NCI-H2227 treated with DMSO at 0.1 percent for 48 hours (cell line): ENCODE results near the gene OR10H4.
"Not testable (repeated sequence)": the region's sequence is repeated elsewhere in the genome, so short reads cannot be mapped to it uniquely, and the experiment has no call there.

ENCODE experiments used
- DNase-seq: peaks from one replicate; lab custom pipeline; 2025; lab: John Stamatoyannopoulos, UW

OR10H4 gene

DNA sequence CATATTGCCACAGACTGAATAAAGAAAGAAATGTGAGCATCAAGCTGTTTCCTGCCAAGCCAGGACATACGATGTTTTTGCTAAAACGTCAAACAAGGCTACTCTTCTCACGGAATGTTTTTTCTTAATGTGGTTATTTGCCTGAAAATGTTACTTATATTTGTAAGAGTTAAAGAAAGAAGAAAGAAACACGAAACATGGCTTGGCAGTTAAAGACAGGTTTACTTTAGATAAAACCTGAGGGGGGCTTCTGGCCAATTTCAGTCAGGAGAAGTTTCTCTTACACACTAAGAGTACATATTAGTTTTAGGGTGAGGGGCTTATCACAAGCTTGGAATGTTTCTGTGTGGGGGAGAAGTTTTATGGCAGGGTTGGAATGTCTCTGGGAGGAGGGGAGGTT lies 4.4 kb upstream of the OR10H4 start:
- no peak for DNase-seq

DNA sequence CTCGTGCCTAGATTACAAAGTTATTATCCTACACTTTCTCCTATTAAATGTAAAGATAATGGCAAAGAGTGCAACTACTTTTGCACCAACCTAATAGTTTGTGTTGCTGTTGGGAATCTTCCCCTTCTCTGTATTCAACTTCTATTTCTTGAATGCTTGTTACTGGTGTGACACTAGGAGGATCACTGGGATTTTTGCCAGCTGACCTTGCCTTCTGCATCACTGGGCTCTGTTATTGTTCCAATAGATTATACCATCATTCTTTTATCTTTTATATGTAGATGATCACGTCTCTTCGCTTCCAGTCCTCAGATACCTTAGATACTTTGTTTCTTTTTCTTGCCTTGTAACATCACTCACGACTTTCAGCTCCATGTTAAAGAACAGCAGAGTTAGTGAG lies 3.5 kb upstream of the OR10H4 start:
- DNase-seq, result no peak

DNA sequence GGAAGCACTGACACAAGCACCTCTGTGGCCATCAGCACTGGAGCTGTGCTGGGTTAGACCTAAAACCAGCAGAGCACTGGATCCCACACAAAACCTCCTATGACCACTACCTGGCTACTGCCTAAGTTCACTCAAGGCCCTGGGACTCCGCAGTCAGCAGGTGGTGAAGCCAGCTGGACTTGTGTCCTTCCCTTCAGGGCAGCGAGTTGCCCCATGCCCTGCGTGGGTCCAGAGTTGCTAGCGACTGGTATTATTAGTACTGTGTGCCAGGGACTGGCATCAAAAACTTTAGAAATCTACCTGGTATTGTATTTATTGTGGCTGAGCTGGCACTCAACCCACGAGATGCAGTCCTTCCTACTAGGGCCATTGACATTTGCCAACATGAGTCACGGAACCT lies 6.0 kb downstream of the OR10H4 start:
- no peak for DNase-seq

DNA sequence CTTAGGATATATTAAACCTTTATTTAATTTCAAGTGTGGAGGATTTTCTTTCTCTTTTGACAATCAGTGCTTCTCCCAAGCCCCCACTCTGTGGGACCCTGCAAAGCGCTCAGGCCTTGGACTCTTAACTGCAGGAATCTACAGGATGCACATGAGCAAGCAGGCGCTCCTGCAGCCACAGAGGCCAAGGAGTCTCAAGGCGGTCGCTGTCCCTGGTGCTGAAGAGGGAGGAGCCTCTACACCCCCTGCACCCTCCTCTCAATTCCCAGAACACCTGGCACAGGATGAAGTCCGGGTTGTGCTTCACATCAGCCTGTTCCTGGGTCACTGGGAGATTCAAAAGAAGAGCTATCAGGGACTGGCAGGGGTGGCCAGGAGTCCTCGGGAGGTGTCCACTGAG lies 13.5 kb downstream of the OR10H4 start:
- DNase-seq, result no peak

DNA sequence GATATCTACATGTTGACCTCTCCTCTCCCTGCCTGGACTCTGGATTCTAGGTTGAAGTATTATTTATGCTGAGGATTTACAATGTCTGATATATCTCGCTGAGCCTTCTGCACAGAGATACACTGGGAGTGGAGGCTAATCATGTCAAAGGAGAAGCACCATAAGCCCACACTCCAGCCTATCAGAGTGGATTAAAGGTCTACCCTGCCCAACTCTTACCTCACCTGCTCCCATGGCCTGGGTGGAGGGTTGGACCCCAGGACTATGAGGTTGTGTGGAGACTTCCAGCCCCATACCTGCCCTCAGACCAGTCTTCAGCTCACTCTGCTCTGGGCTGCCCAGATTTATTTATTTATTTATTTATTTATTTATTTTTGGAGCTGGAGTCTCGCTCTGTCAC lies 15.4 kb downstream of the OR10H4 start:
- DNase-seq, result no peak

DNA sequence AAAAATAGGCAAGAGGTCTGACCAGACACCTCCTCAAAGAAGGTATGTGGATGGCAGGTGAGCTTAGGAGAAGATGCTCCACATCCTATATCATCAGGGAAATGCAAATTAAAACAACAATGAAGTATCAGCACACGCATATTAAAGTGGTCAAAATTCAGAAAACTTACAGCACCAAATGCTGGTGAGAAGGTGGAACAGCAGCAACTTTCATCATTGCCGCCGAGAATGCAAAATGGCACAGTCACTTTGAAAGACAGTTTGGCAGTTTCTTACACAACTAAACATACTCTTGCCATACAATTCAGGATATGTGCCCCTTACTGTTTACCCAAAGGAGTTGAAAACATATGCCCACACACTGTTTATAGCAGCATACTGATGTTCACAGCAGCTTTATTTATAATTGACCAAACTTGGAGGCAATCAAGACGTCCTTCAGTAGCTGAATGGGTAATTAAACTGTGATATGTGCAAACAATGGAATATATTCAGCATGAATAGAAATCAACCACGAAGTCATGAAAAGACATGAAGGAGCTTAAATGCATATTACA lies 22.5 kb downstream of the OR10H4 start:
- DNase-seq, result no peak

DNA sequence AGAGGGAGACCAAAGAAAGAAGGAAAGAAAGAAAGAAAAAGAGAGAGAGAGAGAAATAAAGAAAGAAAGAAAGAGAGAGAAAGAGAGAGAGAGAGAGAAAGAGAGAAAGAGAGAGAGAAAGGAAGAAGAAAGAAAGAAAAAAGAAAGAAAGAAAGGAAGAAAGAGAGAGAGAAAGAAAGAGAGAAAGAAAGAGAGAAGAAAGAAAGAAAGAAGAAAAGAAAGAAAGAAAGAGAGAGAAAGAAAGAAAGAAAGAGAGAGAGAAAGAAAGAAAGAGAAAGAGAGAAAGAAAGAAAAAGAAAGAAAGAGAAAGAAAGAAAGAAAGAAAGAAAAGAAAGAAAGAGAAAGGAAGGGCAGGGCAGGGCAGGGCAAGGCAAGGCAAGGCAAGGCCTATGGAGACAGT lies 23.2 kb downstream of the OR10H4 start:
- DNase-seq, result not testable (repeated sequence)

- no peak for DNase-seq
Observed at GRCh38 chr19:15974856-15975255, 26.0 kb downstream of the OR10H4 start.

DNA sequence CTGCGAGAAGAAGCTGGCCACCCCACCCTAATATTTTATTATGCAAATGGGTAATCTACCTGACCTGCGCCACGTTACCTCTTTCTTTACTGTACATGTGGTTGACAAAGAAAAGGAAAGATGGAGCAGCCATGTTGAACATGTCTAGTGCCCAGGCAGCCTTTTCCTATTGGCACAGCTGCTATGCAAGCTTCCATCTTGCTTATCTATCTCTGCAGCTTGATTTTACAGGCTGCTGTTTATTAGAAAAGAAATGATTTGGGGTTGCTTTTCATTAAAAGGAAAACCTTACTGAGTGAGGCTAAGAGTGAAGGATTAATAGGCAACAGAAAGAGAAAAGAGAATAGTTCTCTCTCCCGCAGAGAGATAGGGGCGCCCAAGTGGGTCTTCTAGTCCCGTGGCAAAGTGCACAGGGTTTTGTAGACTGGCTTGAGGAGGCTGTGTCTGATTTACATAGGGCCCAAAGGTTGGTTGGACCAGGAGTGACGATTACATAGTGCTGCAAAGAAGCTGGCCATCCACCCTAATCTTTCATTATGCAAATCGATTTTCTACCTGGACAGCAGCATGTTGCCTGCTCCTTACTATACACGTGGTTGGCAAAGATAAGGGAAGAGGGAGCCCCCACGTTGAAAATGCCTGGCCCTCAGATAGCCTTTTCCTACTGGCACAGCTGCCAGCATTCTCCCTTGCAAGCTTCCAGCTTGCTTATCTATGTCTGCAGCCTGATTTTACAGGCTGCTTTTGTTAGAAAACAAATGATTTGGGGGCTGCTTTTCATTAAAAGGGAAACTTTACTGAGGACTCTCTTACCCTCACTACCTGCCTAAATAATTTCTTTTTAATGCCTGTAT lies 28.3 kb downstream of the OR10H4 start:
- no peak for DNase-seq

DNA sequence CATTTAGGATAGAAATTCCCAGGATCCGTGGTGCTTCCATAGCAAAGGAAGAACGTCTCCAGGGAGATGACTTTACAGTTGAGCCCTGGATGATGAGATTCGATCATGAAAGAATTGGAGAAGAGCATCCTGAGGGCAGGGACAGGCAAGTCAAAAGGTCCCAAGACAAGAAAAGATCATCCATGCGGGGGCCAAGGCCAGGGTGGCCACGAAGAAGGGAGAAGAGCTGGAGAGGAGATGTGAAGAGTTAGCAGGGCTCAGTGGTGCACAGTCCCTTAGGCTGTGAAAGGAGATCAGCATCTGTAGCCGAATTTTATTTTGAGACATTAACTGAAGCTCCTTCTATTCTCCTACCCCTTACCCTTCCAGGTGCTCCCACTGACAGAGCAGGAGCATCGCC lies 28.9 kb downstream of the OR10H4 start:
- no peak for DNase-seq

GRCh38 chr19:15979293-15979692 lies 30.5 kb downstream of the OR10H4 start:
- no peak for DNase-seq

DNA sequence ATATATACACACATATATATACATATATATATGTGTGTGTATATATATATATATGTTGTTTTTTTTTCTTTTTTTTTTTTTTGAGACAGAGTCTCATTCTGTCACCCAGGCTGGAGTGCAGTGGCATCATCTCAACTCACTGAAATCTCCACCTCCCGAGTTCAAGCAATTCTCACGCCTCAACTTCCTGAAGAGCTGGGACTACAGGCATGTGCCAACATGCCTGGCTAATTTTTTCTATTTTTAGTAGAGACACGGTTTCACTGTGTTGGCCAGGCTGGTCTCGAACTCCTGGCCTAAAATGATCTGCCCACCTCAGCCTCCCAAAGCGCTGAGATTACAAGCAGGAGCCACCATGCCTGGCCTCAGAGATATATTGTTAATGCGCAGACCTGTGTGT lies 37.0 kb downstream of the OR10H4 start:
- not testable (repeated sequence) for DNase-seq

GRCh38 chr19:15986701-15987100 lies 37.9 kb downstream of the OR10H4 start:
- no peak for DNase-seq

DNA sequence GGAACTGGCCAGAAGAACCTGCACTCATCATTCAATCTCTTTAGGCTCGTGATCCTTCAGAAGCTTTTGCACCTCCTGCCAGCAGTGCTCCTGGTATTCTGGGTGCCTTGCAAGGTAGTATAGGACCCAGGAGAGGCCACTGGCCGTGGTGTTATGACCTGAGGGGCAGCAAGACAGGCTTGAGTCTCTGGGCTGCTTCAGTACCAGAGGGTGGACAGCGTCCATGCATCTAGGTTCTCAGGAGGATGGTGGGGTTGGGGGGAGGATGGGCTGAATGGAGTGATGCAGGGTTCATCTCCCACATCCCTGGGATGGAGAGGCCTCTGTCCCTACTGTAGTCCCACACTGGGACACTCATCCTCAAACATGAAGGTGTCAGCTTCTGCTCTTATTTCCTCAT lies 41.1 kb downstream of the OR10H4 start:
- DNase-seq, result no peak

GRCh38 chr19:15991602-15992001 lies 42.8 kb downstream of the OR10H4 start:
- no peak for DNase-seq

GRCh38 chr19:15992014-15992413 lies 43.2 kb downstream of the OR10H4 start:
- no peak for DNase-seq

- no peak for DNase-seq
Observed at GRCh38 chr19:15995536-15995935, 46.7 kb downstream of the OR10H4 start.

DNA sequence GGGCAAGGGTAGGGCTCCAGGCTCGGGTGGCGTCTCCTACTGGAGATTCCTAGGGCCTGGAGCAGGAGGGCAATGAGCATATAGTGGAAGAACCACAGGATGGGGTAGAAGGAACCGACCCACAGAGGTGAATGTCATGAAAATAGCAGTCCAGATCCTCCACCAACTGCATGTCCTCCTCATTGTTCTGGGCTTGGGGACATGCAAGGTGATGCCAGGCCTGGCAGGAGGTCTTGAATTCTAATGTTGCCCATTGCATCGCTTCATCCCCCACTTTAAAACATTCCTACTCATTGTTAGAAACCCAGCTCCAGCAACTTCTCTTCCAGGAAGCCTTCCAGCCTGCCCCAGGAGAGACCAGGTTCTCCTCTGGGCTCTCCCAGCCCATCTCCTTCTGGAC lies 49.4 kb downstream of the OR10H4 start:
- DNase-seq, result no peak
